MCF 10A (cell line): ENCODE measurements around the gene ACER2. TPM values are rescaled to one million over a fixed set of nuclear protein-coding genes. Genes with fewer than 3 reads are reported as not detected.

Source experiments
- total RNA-seq: library from RNA; stranded (reverse); gene quantifications from 2 replicates; pipeline ENCODE4 v1.2.3, GENCODE V29; 2022

Gene ACER2
- total RNA-seq, 1 experiment from 2014 or later: 3.2 TPM

Other genes starting within 250 kb of the ACER2 start
- 26.4 and 36.4 TPM in 2 replicates for gene DENND4C, start 178.3 kb upstream of the ACER2 start, total RNA-seq
- 3,254 and 3,841 TPM in 2 replicates for gene RPS6, start 28.8 kb upstream of the ACER2 start, total RNA-seq